22Rv1 (cell line): Measurements from ENCODE around the gene CBX2.

Experiments used
- CTCF ChIP-seq: fragments of 450-650 bp; IDR thresholded peaks from 2 replicates; pipeline ENCODE4 v1.5.1; 2017; ENCODE audit warnings: mild to moderate bottlenecking
- ZFX ChIP-seq: fragments of 450-650 bp; IDR thresholded peaks from 2 replicates; pipeline ENCODE4 v1.6.1; 2017; ENCODE audit warnings: antibody characterized with exemption, borderline replicate concordance

DNA sequence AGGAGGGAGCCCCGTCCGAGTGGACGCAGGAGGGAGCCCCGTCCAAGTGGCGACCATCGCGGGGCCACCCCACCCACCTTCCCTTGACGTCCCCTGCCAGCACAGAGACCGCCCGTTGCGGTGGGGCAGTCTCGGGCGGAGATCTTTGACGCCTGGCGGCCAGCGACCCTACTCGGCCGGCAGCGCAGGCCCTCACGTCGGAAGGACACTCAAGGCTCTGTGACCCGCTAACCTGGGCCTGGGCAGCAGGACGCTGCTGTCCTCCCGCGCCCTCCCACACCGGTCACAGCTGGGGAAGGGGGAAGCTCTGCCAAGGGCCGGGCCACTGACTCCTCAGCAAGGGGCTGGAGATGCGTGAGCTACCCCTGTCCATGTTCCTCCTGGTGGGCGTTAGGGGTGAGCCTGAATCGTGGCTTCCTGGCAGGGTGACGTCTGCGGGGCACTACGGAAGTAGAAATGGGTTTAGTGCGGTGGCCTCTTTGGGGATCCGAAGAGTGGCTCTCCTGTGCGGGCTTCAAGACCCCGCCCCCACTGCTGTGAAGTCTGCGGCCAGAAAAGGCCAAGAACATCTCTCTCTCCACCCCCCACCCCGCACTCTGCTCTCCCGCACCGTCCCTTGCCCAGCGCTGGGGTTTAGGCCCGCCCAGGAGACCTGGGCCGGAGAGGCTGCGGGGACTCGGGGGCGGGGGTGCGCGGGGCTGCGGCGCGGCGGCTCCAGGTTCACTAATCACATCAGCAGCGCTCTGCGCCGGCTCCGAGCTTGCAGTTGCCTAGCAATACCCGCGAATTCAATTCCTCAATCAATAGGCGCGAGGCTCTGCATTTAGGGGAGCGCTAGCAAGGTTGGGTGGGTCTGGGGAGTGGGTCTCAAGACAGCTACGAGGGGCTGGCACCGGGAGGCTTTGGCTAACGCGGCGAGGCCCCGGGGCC lies 13.1 kb downstream of the CBX2 start:
- no peak for TF ChIP-seq ZFX
- TF ChIP-seq CTCF: no peak
